Activated T-helper 1 cell treated with anti-CD3 and anti-CD28 coated beads, Interleukin-12 subunit alpha, Interleukin-12 subunit beta, Interleukin-2, Interleukin-4 antibody, amounts not matched to agents 30 ng/mL and 10 ng/mL and 1 ng/mL, durations not matched to agents 14 hours and 24 hours and 36 hours (primary cell): Measurements from ENCODE around the gene ATG2A. TPM values are rescaled to one million over a fixed set of nuclear protein-coding genes. Genes with fewer than 3 reads are reported as not detected.

Experiments
- DNase-seq: peaks from one replicate; pipeline ENCODE4 v3.0.0; 2021; ENCODE audit warnings: low spot score
- H3K27ac Mint-ChIP-seq: one replicate; pipeline ENCODE4 v1.8.0; 2021; ENCODE audit warnings: mild to moderate bottlenecking, mixed read lengths
- H3K27me3 Mint-ChIP-seq: one replicate; pipeline ENCODE4 v1.8.0; 2022; ENCODE audit warnings: mild to moderate bottlenecking, moderate library complexity, mixed read lengths; ENCODE audit not compliant: insufficient read depth
- H3K36me3 Mint-ChIP-seq: one replicate; pipeline ENCODE4 v1.8.0; 2021; ENCODE audit warnings: low read depth, mixed read lengths
- H3K4me1 Mint-ChIP-seq: one replicate; pipeline ENCODE4 v1.8.0; 2021; ENCODE audit warnings: low read depth, mixed read lengths
- H3K4me3 Mint-ChIP-seq: one replicate; pipeline ENCODE4 v1.8.0; 2021; ENCODE audit warnings: mild to moderate bottlenecking, moderate library complexity, mixed read lengths
- H3K9me3 Mint-ChIP-seq: one replicate; pipeline ENCODE4 v1.8.0; 2021; ENCODE audit warnings: mixed read lengths
- intact Hi-C: fragments of 100-400 bp; cut with micrococcal nuclease; formaldehyde crosslinking; loops from one replicate; pipeline ENCODE4 v1.15.1; 2024
- total RNA-seq: library from RNA; stranded (reverse); gene quantifications from 2 replicates; pipeline ENCODE4 v1.2.3, GENCODE V29; 2022

ATG2A gene
- total RNA-seq, 1 donor from 2014 or later: 24.9 TPM

DNA sequence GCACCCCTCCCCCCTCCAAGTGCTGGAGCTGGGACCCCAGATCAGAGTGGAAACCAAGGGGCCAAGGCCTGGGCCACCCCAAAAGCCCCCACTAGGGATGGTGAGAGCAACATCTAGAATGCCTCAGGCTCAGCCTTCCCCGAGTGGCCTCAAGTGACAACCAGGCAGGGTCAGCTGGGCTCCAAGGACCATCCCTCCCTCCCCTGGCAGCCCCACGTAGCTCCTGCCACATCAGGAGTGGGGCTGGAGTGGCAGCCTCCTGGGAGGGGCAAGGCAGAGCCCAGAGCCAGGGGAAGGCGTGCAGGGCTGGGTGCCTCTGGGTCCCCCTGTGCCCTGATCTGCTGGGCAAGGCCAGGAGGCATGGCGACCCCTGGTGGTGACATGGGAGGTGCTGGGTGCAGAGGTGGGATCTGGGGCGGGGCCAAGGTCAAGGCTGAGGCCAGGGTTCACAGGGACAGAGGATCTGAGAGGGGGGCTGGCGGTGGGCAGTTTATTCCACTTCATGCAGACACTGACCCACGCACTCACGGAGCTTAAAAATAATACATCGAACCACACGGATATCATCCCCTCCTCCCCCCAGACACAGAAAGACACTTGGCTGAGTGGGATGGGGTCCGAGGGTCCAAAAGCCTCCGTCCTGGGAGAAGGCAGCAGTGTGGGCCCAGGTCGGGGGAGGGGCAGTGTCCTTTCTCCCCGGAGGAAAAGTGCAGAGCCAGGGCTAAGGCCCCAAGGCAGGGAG is 22.8 kb downstream of the ATG2A start:
- DNase-seq: peak; percentile 80
- Mint-ChIP-seq H3K9me3 (no peaks in the 10 kb centered on the region), H3K27ac (no peak overlapping the region), H3K27me3 (no peaks in the 10 kb centered on the region), H3K4me3 (no peak overlapping the region), H3K36me3 (peaks cover 21% of the 10 kb centered on the region), H3K4me1 (no peaks in the 10 kb centered on the region)
- intact Hi-C loops: loop anchor here (1.0 kb wide), 1 partner anchor 47 kb away; no protein-coding TSS in a partner anchor

DNA sequence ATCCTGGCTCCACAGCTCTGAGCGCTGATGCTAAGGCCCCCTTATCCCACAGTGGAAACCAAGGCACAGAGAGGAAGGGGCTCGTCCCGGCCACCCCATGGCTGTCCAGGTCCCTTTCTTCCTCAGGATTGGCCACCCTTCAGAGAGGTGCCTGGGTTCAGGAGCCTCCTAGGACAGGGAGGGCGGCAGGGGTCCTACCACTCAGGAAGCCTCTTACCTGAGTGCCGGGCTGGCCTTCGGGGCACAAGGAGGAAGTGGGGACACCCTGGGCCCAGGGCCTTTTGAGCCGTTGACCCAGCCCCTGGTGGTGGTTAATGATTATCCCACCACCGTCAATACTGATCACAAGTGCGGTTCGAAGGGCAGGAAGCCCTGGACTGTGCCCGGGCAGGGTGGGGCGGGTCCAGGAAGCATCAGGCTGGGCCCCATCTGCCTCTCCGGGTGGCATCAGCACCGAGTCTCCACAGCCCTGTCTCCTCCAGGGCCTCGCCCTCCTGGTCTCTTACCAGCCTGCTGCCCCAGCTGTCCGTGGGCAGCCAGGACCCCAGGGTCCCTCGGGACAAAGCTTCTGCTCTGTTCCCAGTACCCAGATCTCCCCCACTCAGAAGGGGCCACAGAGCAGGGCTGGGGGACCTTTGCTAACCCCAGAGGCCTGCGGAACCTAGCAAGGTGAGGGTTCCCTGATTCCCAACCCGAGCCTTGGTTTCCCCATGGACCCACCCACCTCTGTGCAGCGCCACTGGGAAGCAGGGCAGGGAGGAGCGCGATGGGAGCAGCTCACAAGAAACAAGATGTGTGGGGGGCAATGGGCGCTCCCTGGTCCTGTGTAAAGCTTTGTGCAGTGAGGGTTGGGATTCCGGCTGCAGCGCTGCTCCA is 23.6 kb downstream of the ATG2A start:
- H3K27ac Mint-ChIP-seq: no peak overlapping the region
- no peak for DNase-seq
- no peaks in the 10 kb centered on the region for H3K9me3 Mint-ChIP-seq
- H3K27me3 Mint-ChIP-seq: no peaks in the 10 kb centered on the region
- H3K4me1 Mint-ChIP-seq: no peaks in the 10 kb centered on the region
- H3K36me3 Mint-ChIP-seq: peaks cover 18% of the 10 kb centered on the region
- no peak overlapping the region for H3K4me3 Mint-ChIP-seq
- intact Hi-C loops: loop anchor here (1.0 kb wide), 1 partner anchor 46 kb away; no protein-coding TSS in a partner anchor

DNA sequence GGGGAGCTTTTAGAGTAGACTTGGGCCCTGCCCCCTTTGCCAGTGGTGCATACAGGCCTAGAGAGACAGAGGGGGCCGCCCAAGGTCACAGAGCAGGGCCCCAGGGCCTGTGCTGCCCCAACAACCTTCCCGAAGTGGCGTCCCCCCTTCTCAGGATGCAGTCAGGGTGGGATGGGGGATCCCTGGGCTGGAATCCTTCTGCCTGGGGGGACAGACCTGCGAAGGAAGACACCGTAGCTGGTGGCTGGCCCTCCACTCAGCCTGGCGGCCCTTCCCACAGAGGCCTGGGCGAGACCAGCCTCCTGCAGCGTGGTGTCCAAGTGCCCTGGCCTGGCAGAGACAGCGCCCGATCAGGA is 24.2 kb downstream of the ATG2A start:
- Mint-ChIP-seq H3K4me1 (peaks cover 6% of the 10 kb centered on the region), H3K36me3 (peaks cover 16% of the 10 kb centered on the region), H3K27me3 (no peaks in the 10 kb centered on the region), H3K27ac (no peak overlapping the region), H3K9me3 (no peaks in the 10 kb centered on the region), H3K4me3 (no peak overlapping the region)
- intact Hi-C loops: no loop called here
- DNase-seq: no peak

DNA sequence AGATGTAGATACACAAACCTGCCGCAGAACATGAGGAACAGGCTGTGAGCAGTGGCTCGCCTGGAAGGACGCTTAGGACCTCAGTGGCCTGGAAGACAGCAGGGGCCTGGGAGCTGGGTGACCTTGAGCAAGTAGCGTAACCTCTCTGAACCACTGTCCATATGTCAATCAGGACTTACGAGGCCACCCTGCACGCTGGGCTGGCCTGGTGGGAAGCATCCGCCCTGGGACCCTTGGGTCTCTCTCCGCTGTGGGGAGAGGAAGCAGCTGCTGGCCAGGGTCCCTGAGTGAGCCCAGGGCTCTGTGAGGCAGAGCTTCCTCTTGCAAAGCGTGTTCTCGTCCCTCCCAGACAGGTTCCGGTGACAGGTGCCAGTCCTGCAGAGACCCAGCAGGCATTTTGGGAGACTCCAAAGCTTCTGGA is 24.6 kb downstream of the ATG2A start:
- Mint-ChIP-seq H3K27me3 (no peaks in the 10 kb centered on the region), H3K4me1 (peaks cover 10% of the 10 kb centered on the region), H3K9me3 (no peaks in the 10 kb centered on the region), H3K27ac (no peak overlapping the region), H3K36me3 (peaks cover 14% of the 10 kb centered on the region), H3K4me3 (no peak overlapping the region)
- no peak for DNase-seq
- intact Hi-C loops: no loop called here

DNA sequence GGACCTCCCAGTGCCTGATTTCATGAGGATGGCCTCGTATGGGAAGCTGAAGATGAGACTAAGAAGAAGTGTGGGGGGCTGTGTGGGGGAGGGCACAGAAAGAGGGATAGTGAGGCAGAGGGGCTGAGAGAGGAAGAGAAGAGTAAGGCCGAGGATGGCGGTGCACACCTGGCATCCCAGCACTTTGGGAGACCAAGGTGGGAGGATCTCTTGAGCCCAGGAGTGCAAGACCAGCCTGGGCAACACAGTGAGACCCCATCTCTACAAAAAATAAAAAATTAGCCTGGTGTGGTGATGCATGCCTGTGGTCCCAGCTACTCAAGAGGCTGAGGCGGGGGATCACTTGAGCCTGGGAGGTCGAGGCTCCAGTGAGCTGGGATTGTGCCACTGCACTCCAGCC is 25.1 kb downstream of the ATG2A start:
- Mint-ChIP-seq H3K36me3 (peaks cover 9% of the 10 kb centered on the region), H3K4me3 (no peak overlapping the region)

DNA sequence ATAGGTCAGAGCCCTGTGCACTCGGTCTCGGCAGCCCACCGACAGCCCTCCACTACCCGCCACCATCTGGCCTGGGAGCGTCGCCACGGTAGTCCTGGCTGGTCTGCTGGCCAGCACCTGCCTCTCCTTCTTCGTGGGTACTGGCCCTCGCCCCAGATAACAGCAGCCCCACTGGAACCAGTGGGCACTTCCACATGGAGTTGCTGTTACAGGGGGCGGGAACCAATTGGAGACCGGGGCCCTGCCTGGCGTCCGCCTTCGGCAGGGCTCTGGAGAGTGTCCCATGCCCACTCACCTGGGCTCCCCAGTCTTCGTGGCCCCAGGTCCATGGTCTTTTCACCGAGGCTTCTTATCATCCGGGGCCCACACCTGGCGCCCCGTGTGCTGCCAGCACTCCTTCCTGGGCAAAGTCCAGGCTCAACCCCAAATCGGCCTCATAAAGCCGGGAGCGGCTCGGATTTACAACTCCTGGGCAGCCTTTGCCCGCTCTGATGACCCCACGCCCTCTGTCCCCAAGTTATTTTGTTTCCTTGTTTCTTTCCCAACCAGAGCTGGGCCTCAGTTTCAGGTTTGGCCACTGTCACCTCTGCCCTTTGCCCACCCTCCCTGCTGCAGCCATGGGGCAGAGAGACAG is 25.7 kb downstream of the ATG2A start:
- no peaks in the 10 kb centered on the region for H3K9me3 Mint-ChIP-seq
- H3K4me1 Mint-ChIP-seq: peaks cover 13% of the 10 kb centered on the region
- no peak overlapping the region for H3K4me3 Mint-ChIP-seq
- H3K27ac Mint-ChIP-seq: no peak overlapping the region
- intact Hi-C loops: no loop called here
- DNase-seq: no peak
- peaks cover 9% of the 10 kb centered on the region for H3K36me3 Mint-ChIP-seq
- H3K27me3 Mint-ChIP-seq: no peaks in the 10 kb centered on the region

More for the DNA sequence above, 25.1 kb downstream of the ATG2A start:
- intact Hi-C loops: no loop called here
- DNase-seq: no peak
- peaks cover 13% of the 10 kb centered on the region for H3K4me1 Mint-ChIP-seq
- no peak overlapping the region for H3K27ac Mint-ChIP-seq
- H3K9me3 Mint-ChIP-seq: no peaks in the 10 kb centered on the region
- no peaks in the 10 kb centered on the region for H3K27me3 Mint-ChIP-seq

DNA sequence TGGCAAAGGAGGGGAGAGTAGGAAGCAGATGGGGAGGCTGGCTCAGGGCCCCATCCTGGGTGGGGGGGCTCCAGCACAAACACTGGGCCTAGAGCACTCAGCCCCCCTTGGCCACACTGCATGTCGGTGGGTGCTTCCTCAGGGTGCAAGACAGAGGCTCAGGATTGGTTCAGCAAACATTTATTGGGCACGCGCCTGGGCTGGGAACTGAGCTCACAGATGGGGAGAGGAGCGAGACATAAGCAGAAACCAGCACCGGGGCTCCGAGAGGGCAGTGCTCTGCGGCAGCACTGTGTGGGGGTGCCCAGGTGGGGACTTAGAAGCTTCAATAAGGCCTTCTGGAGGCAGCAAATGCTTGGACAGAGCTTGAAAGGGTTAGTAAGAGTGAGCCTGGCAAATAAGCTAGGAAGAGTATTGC is 26.5 kb downstream of the ATG2A start:
- Mint-ChIP-seq H3K27ac (no peak overlapping the region), H3K27me3 (no peaks in the 10 kb centered on the region), H3K36me3 (peaks cover 4% of the 10 kb centered on the region), H3K4me1 (peaks cover 21% of the 10 kb centered on the region), H3K4me3 (no peak overlapping the region), H3K9me3 (no peaks in the 10 kb centered on the region)
- DNase-seq: no peak
- intact Hi-C loops: no loop called here

GRCh38 chr11:64888729-64889511 is 28.1 kb downstream of the ATG2A start:
- intact Hi-C loops: loop anchor here (1.0 kb wide), 2 partner anchors 11 to 42 kb away; partner anchors contain the start of gene EHD1
- no peak overlapping the region for H3K4me3 Mint-ChIP-seq
- no peak for DNase-seq
- H3K36me3 Mint-ChIP-seq: no peaks in the 10 kb centered on the region
- H3K4me1 Mint-ChIP-seq: peaks cover 28% of the 10 kb centered on the region
- no peaks in the 10 kb centered on the region for H3K27me3 Mint-ChIP-seq
- H3K27ac Mint-ChIP-seq: peak overlapping the region; percentile 48
- no peaks in the 10 kb centered on the region for H3K9me3 Mint-ChIP-seq

DNA sequence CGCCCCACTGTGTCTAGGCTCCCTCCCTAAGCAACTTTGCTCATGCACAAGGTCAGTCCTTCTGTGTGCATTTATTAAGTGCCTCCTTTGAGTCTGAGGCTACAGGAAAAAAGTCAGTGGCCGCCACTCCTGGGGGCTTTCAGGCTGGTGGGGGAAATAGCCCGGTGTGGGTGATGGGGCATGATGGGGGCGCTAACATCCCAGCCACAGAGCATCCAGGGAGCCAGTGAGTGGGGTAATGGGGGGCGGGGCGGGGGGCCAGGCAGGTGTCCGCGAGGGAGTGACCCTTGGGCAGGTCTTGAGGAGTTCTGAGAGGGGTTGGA is 28.6 kb downstream of the ATG2A start:
- Mint-ChIP-seq H3K4me3 (peak overlapping the region; percentile 80), H3K27ac (peak overlapping the region; percentile 86), H3K4me1 (peaks cover 28% of the 10 kb centered on the region), H3K9me3 (no peaks in the 10 kb centered on the region), H3K27me3 (no peaks in the 10 kb centered on the region), H3K36me3 (no peaks in the 10 kb centered on the region)
- no peak for DNase-seq
- intact Hi-C loops: loop anchor here (1.0 kb wide), 2 partner anchors 10 to 41 kb away; partner anchors contain the start of gene EHD1

GRCh38 chr11:64887757-64888405 is 29.1 kb downstream of the ATG2A start:
- Mint-ChIP-seq H3K4me3 (peak overlapping the region; percentile 80), H3K27ac (peak overlapping the region; percentile 86), H3K4me1 (peaks cover 28% of the 10 kb centered on the region), H3K9me3 (no peaks in the 10 kb centered on the region), H3K36me3 (no peaks in the 10 kb centered on the region), H3K27me3 (no peaks in the 10 kb centered on the region)
- peak; percentile 81 for DNase-seq
- intact Hi-C loops: loop anchor here (1.0 kb wide), 2 partner anchors 10 to 41 kb away; partner anchors contain the start of gene EHD1

DNA sequence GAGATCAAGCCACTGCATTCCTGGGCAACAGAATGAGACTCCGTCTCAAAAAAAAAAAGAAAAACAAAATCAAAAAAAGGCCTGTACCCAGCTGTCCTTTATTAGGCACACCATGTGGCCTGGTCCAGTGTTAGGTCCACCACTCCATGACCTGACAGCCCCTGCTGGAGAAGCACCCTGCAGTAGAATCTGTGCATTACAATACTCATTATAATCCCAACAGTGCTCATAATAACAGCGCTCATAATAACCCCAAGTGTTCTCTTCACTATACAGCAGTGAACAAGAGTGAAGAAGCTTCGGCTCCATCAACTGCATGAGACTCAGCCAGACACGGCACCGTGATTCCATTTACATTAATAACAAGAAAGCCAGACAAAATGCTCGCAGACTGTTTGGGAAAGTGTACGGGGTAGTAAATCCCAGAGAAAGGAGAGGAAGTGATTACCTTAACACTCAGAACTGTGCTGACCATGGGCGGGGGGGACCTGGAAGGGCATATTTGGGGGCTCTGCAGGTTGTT is 29.7 kb downstream of the ATG2A start:
- H3K4me3 Mint-ChIP-seq: no peak overlapping the region
- peak overlapping the region; percentile 40 for H3K27ac Mint-ChIP-seq
- no peaks in the 10 kb centered on the region for H3K36me3 Mint-ChIP-seq
- intact Hi-C loops: no loop called here
- H3K4me1 Mint-ChIP-seq: peaks cover 28% of the 10 kb centered on the region
- no peaks in the 10 kb centered on the region for H3K9me3 Mint-ChIP-seq
- no peak for DNase-seq
- H3K27me3 Mint-ChIP-seq: no peaks in the 10 kb centered on the region
